HG02884 (cell line): Measurements from ENCODE around the gene DACT3.
"Not testable (repeated sequence)": the region's sequence is repeated elsewhere in the genome, so short reads cannot be mapped to it uniquely, and the experiment has no call there.

Experiments used
- ATAC-seq: cut with Tn5 transposase; IDR thresholded peaks from one replicate; pipeline ENCODE4 v1.9.1; 2021; ENCODE audit warnings: mild to moderate bottlenecking, moderate library complexity; ENCODE audit not compliant: unreplicated experiment

The DACT3 gene

GRCh38 chr19:46634656-46635218 lies 26.2 kb downstream of the DACT3 start:
- ATAC-seq = no peak

GRCh38 chr19:46634045-46634655 lies 26.8 kb downstream of the DACT3 start:
- no peak for ATAC-seq

GRCh38 chr19:46633130-46633529 lies 27.9 kb downstream of the DACT3 start:
- ATAC-seq = no peak

GRCh38 chr19:46631481-46631880 lies 29.5 kb downstream of the DACT3 start:
- ATAC-seq = no peak

- no peak for ATAC-seq
Observed at GRCh38 chr19:46630586-46631205, 30.3 kb downstream of the DACT3 start.

GRCh38 chr19:46629546-46630025 lies 31.4 kb downstream of the DACT3 start:
- no peak for ATAC-seq

- ATAC-seq = not testable (repeated sequence)
Observed at GRCh38 chr19:46628970-46629369, 32.0 kb downstream of the DACT3 start.

GRCh38 chr19:46626446-46626845 lies 34.5 kb downstream of the DACT3 start:
- no peak for ATAC-seq

GRCh38 chr19:46625731-46626130 lies 35.3 kb downstream of the DACT3 start:
- ATAC-seq = no peak

GRCh38 chr19:46624958-46625661 lies 35.9 kb downstream of the DACT3 start, which contains the start of gene PTGIR:
Gene PTGIR (minus strand): TSS chr19:46625089. CDS start chr19:46624225, 864 bp downstream.
- no peak for ATAC-seq

- ATAC-seq = no peak
Observed at GRCh38 chr19:46623915-46624502, 37.0 kb downstream of the DACT3 start.

GRCh38 chr19:46622118-46622446 lies 38.9 kb downstream of the DACT3 start:
- no peak for ATAC-seq

- ATAC-seq = no peak
Observed at GRCh38 chr19:46621191-46622117, 39.5 kb downstream of the DACT3 start.

- ATAC-seq = no peak
Observed at GRCh38 chr19:46620716-46621115, 40.3 kb downstream of the DACT3 start.

- no peak for ATAC-seq
Observed at GRCh38 chr19:46620267-46620666, 40.7 kb downstream of the DACT3 start.

GRCh38 chr19:46618670-46619231 lies 42.2 kb downstream of the DACT3 start:
- ATAC-seq = no peak

- ATAC-seq = no peak
Observed at GRCh38 chr19:46617601-46618000, 43.4 kb downstream of the DACT3 start.

GRCh38 chr19:46616631-46617322 lies 44.2 kb downstream of the DACT3 start:
- no peak for ATAC-seq

GRCh38 chr19:46615966-46616365 lies 45.0 kb downstream of the DACT3 start:
- ATAC-seq = no peak
